GM12878 (cell line): Measurements from ENCODE around the gene FBXO39. TPM values are rescaled to one million over a fixed set of nuclear protein-coding genes. Genes with fewer than 3 reads are reported as not detected.

Experiments
- KAT2A ChIP-seq: conservative IDR thresholded peaks from 2 replicates; pipeline ENCODE4 v1.6.1; 2011; ENCODE audit warnings: low read depth, low read length; ENCODE audit not compliant: control insufficient read depth
- polyA plus RNA-seq, 11 experiments: library from polyadenylated mRNA; depleted of rRNA in 4 of 11; unstranded in 6 of 11; stranded (reverse) in 5 of 11; fragments of >200 nt; fragmentation: Nextera tagmentation in 4 of 11; fragmentation: Illumina TruSeq in 1 of 11; extraction: Ambion mirVana in 4 of 11; extraction: Trizol in 1 of 11; gene quantifications; 1 replicate in 1 of 11; 2 replicates in 10 of 11; pipeline versions ENCODE4 v1.2.1 to v1.2.3, GENCODE V29; 2011 to 2016; ENCODE audit warnings: inconsistent platforms in 2 of 11, missing spikeins in 2 of 11, low read depth in 1 of 11
- small RNA-seq: library from RNA; depleted of rRNA; stranded (forward); fragments of <200 nt; gene quantifications from one replicate; pipeline ENCODE3, GENCODE V24; 2014
- total RNA-seq, 4 experiments: library from RNA; depleted of rRNA in 3 of 4; stranded (reverse); fragments of >200 nt in 3 of 4; fragmentation: Illumina TruSeq in 1 of 4; extraction: Trizol in 1 of 4; gene quantifications; 2 replicates each; pipeline versions ENCODE4 v1.2.1 to v1.2.3, GENCODE V29; 2013 to 2021

The FBXO39 gene
- total and polyA plus RNA-seq, 10 of the 15 experiments (the other 5 are each of a cell fraction or from before 2014, with no cell fraction given), result 0.05 to 0.62 (median 0.16) TPM; not detected in 6

GRCh38 chr17:6831661-6832263 lies 55.7 kb downstream of the FBXO39 start, which contains the start of gene TEKT1 (continued):
- no peak for TF ChIP-seq KAT2A
- TF ChIP-seq, all 136 proteins: peak for 5

Small RNA genes within 50 kb of the gene (small RNA-seq; reads per million reads assigned to genes)
- gene AC004706.2, result not detected

Other genes starting within 250 kb of the FBXO39 start
Only the 7 nearest of the 11 such genes appear.
- 10.1 and 13.4 TPM in 2 replicates for gene KIAA0753, start 135.5 kb upstream of the FBXO39 start, total RNA-seq (2014; rRNA removed)
- gene KIAA0753, start 135.5 kb upstream of the FBXO39 start, total RNA-seq (2014; rRNA removed; fragmentation: Illumina TruSeq; extraction: Trizol), result 12.7 and 15.2 TPM in 2 replicates
- gene KIAA0753, start 135.5 kb upstream of the FBXO39 start, total RNA-seq (2021), result 12.0 and 12.9 TPM in 2 replicates
- 7.3 and 8.1 TPM in 2 replicates for gene KIAA0753, start 135.5 kb upstream of the FBXO39 start, polyA plus RNA-seq (2011; rRNA removed)
- gene KIAA0753, start 135.5 kb upstream of the FBXO39 start, polyA plus RNA-seq (2014; fragmentation: Illumina TruSeq; extraction: Trizol), result 12.5 and 15.3 TPM in 2 replicates
- 1 to 10 TPM; 2.2 to 3.3 TPM for gene KIAA0753, start 135.5 kb upstream of the FBXO39 start, polyA plus RNA-seq (2014; fragmentation: Nextera tagmentation; extraction: Ambion mirVana)
- 7.9 and 10.3 TPM in 2 replicates for gene KIAA0753, start 135.5 kb upstream of the FBXO39 start, polyA plus RNA-seq (2014; rRNA removed)
- gene KIAA0753, start 135.5 kb upstream of the FBXO39 start, polyA plus RNA-seq (2016; fragmentation: Nextera tagmentation; extraction: Ambion mirVana), result 1 to 10 TPM; 5.9 to 7.5 TPM
- 123 and 124 TPM in 2 replicates for gene TXNDC17, start 135.2 kb upstream of the FBXO39 start, total RNA-seq (2014; rRNA removed)
- gene TXNDC17, start 135.2 kb upstream of the FBXO39 start, total RNA-seq (2014; rRNA removed; fragmentation: Illumina TruSeq; extraction: Trizol), result 149 and 175 TPM in 2 replicates
- gene TXNDC17, start 135.2 kb upstream of the FBXO39 start, total RNA-seq (2021), result 129 and 142 TPM in 2 replicates
- gene TXNDC17, start 135.2 kb upstream of the FBXO39 start, polyA plus RNA-seq (2011; rRNA removed), result 236 and 346 TPM in 2 replicates
- gene TXNDC17, start 135.2 kb upstream of the FBXO39 start, polyA plus RNA-seq (2014; fragmentation: Illumina TruSeq; extraction: Trizol), result 85.4 and 178 TPM in 2 replicates
- 100 to 1,000 TPM; 933 to 957 TPM for gene TXNDC17, start 135.2 kb upstream of the FBXO39 start, polyA plus RNA-seq (2014; fragmentation: Nextera tagmentation; extraction: Ambion mirVana)
- gene TXNDC17, start 135.2 kb upstream of the FBXO39 start, polyA plus RNA-seq (2014; rRNA removed), result 191 and 195 TPM in 2 replicates
- 100 to 1,000 TPM; 667 to 694 TPM for gene TXNDC17, start 135.2 kb upstream of the FBXO39 start, polyA plus RNA-seq (2016; fragmentation: Nextera tagmentation; extraction: Ambion mirVana)
- gene MED31, start 124.6 kb upstream of the FBXO39 start, total RNA-seq (2014; rRNA removed), result 14.4 and 17.7 TPM in 2 replicates
- gene MED31, start 124.6 kb upstream of the FBXO39 start, total RNA-seq (2014; rRNA removed; fragmentation: Illumina TruSeq; extraction: Trizol), result 14.9 and 16.4 TPM in 2 replicates
- gene MED31, start 124.6 kb upstream of the FBXO39 start, total RNA-seq (2021), result 16.8 and 17.7 TPM in 2 replicates
- gene MED31, start 124.6 kb upstream of the FBXO39 start, polyA plus RNA-seq (2011; rRNA removed), result 43.9 and 64.6 TPM in 2 replicates
- gene MED31, start 124.6 kb upstream of the FBXO39 start, polyA plus RNA-seq (2014; fragmentation: Illumina TruSeq; extraction: Trizol), result 16.7 and 32.6 TPM in 2 replicates
- gene MED31, start 124.6 kb upstream of the FBXO39 start, polyA plus RNA-seq (2014; fragmentation: Nextera tagmentation; extraction: Ambion mirVana), result 10 to 100 TPM; 46.1 to 51.1 TPM
- 22.2 and 25.3 TPM in 2 replicates for gene MED31, start 124.6 kb upstream of the FBXO39 start, polyA plus RNA-seq (2014; rRNA removed)
- gene MED31, start 124.6 kb upstream of the FBXO39 start, polyA plus RNA-seq (2016; fragmentation: Nextera tagmentation; extraction: Ambion mirVana), result 10 to 100 TPM; 70.7 to 71.1 TPM
- gene C17orf100, start 124.5 kb upstream of the FBXO39 start, total RNA-seq (2014; rRNA removed), result 1.2 and 1.6 TPM in 2 replicates
- gene C17orf100, start 124.5 kb upstream of the FBXO39 start, total RNA-seq (2014; rRNA removed; fragmentation: Illumina TruSeq; extraction: Trizol), result 1.3 and 1.6 TPM in 2 replicates
- gene C17orf100, start 124.5 kb upstream of the FBXO39 start, total RNA-seq (2021), result 2.1 and 3.2 TPM in 2 replicates
- 1.5 and 1.6 TPM in 2 replicates for gene C17orf100, start 124.5 kb upstream of the FBXO39 start, polyA plus RNA-seq (2011; rRNA removed)
- 2.2 and 2.7 TPM in 2 replicates for gene C17orf100, start 124.5 kb upstream of the FBXO39 start, polyA plus RNA-seq (2014; fragmentation: Illumina TruSeq; extraction: Trizol)
- 1 to 10 TPM in 1 of 2 experiments, under 1 TPM in 1; 0.84 to 1.5 TPM for gene C17orf100, start 124.5 kb upstream of the FBXO39 start, polyA plus RNA-seq (2014; fragmentation: Nextera tagmentation; extraction: Ambion mirVana)
- 3.9 and 4.2 TPM in 2 replicates for gene C17orf100, start 124.5 kb upstream of the FBXO39 start, polyA plus RNA-seq (2014; rRNA removed)
- gene C17orf100, start 124.5 kb upstream of the FBXO39 start, polyA plus RNA-seq (2016; fragmentation: Nextera tagmentation; extraction: Ambion mirVana), result 1 to 10 TPM; 4.1 to 4.7 TPM
- gene SLC13A5, start 62.8 kb upstream of the FBXO39 start, total RNA-seq (2014; rRNA removed), result not detected in 2 replicates
- not detected in 2 replicates for gene SLC13A5, start 62.8 kb upstream of the FBXO39 start, total RNA-seq (2014; rRNA removed; fragmentation: Illumina TruSeq; extraction: Trizol)
- gene SLC13A5, start 62.8 kb upstream of the FBXO39 start, total RNA-seq (2021), result 0.23 TPM in 1 of 2 replicates, not detected in the other
- gene SLC13A5, start 62.8 kb upstream of the FBXO39 start, polyA plus RNA-seq (2011; rRNA removed), result not detected in 2 replicates
- not detected in 2 replicates for gene SLC13A5, start 62.8 kb upstream of the FBXO39 start, polyA plus RNA-seq (2014; fragmentation: Illumina TruSeq; extraction: Trizol)
- not detected for gene SLC13A5, start 62.8 kb upstream of the FBXO39 start, polyA plus RNA-seq (2014; fragmentation: Nextera tagmentation; extraction: Ambion mirVana)
- gene SLC13A5, start 62.8 kb upstream of the FBXO39 start, polyA plus RNA-seq (2014; rRNA removed), result not detected in 2 replicates
- gene SLC13A5, start 62.8 kb upstream of the FBXO39 start, polyA plus RNA-seq (2016; fragmentation: Nextera tagmentation; extraction: Ambion mirVana), result not detected
- gene XAF1, start 20.2 kb upstream of the FBXO39 start, total RNA-seq (2014; rRNA removed), result 48.9 and 58.3 TPM in 2 replicates
- 58.1 and 71.7 TPM in 2 replicates for gene XAF1, start 20.2 kb upstream of the FBXO39 start, total RNA-seq (2014; rRNA removed; fragmentation: Illumina TruSeq; extraction: Trizol)
- 43.7 and 49.0 TPM in 2 replicates for gene XAF1, start 20.2 kb upstream of the FBXO39 start, total RNA-seq (2021)
- 50.0 and 56.3 TPM in 2 replicates for gene XAF1, start 20.2 kb upstream of the FBXO39 start, polyA plus RNA-seq (2011; rRNA removed)
- gene XAF1, start 20.2 kb upstream of the FBXO39 start, polyA plus RNA-seq (2014; fragmentation: Illumina TruSeq; extraction: Trizol), result 59.1 and 73.2 TPM in 2 replicates
- 10 to 100 TPM; 16.3 to 25.0 TPM for gene XAF1, start 20.2 kb upstream of the FBXO39 start, polyA plus RNA-seq (2014; fragmentation: Nextera tagmentation; extraction: Ambion mirVana)
- 39.2 and 40.3 TPM in 2 replicates for gene XAF1, start 20.2 kb upstream of the FBXO39 start, polyA plus RNA-seq (2014; rRNA removed)
- gene XAF1, start 20.2 kb upstream of the FBXO39 start, polyA plus RNA-seq (2016; fragmentation: Nextera tagmentation; extraction: Ambion mirVana), result 10 to 100 TPM; 19.6 to 23.3 TPM
- not detected in 2 replicates for gene TEKT1, start 55.5 kb downstream of the FBXO39 start, total RNA-seq (2014; rRNA removed)
- not detected in 2 replicates for gene TEKT1, start 55.5 kb downstream of the FBXO39 start, total RNA-seq (2014; rRNA removed; fragmentation: Illumina TruSeq; extraction: Trizol)
- gene TEKT1, start 55.5 kb downstream of the FBXO39 start, total RNA-seq (2021), result not detected in 2 replicates
- gene TEKT1, start 55.5 kb downstream of the FBXO39 start, polyA plus RNA-seq (2011; rRNA removed), result not detected in 2 replicates
- gene TEKT1, start 55.5 kb downstream of the FBXO39 start, polyA plus RNA-seq (2014; fragmentation: Illumina TruSeq; extraction: Trizol), result not detected in 2 replicates
- not detected for gene TEKT1, start 55.5 kb downstream of the FBXO39 start, polyA plus RNA-seq (2014; fragmentation: Nextera tagmentation; extraction: Ambion mirVana)
- gene TEKT1, start 55.5 kb downstream of the FBXO39 start, polyA plus RNA-seq (2014; rRNA removed), result not detected in 2 replicates
- gene TEKT1, start 55.5 kb downstream of the FBXO39 start, polyA plus RNA-seq (2016; fragmentation: Nextera tagmentation; extraction: Ambion mirVana), result not detected